Ovary (tissue), 9 donors: Measurements from ENCODE around the gene SWAP70. TPM values are rescaled to one million over a fixed set of nuclear protein-coding genes. Genes with fewer than 3 reads are reported as not detected.

Experiments
- DNase-seq, 5 donors: peaks; one replicate each; pipeline ENCODE4 v3.0.0-alpha.2; 2019 to 2020
- H3K27ac ChIP-seq, 2 donors: fragments of 200-600 bp; one replicate each; pipeline versions ENCODE4 v1.5.1 to v1.8.0; 2019 to 2022
- H3K27me3 ChIP-seq: fragments of 200-600 bp; one replicate; pipeline ENCODE4 v1.8.0; 2022
- H3K36me3 ChIP-seq: fragments of 200-600 bp; sonication (generic); one replicate; pipeline ENCODE4 v1.5.1; 2019
- H3K4me1 ChIP-seq: one replicate; pipeline ENCODE4 v1.8.1; 2013; ENCODE audit warnings: mild to moderate bottlenecking, moderate library complexity; ENCODE audit not compliant: insufficient read depth
- H3K4me3 ChIP-seq: fragments of 200-600 bp; sonication (generic); one replicate; pipeline ENCODE4 v1.5.1; 2017
- H3K9me3 ChIP-seq, 2 donors: fragments of 200-600 bp in 1 of 2; sonication (generic) in 1 of 2; one replicate each; pipeline versions ENCODE4 v1.5.1 to v1.8.1; 2013 to 2019; ENCODE audit warnings: mild to moderate bottlenecking in 1 of 2, moderate library complexity in 1 of 2
- EP300 ChIP-seq: sonication (generic); formaldehyde crosslinking; IDR thresholded peaks from one replicate; pipeline ENCODE4 v1.6.1; 2017; ENCODE audit warnings: antibody characterized with exemption
- POLR2A ChIP-seq: fragments of 450-650 bp; IDR thresholded peaks from one replicate; pipeline ENCODE4 v1.6.1; 2017; ENCODE audit warnings: antibody characterized with exemption, mild to moderate bottlenecking, moderate library complexity
- WGBS, 3 donors: extraction: QIAGEN DNeasy Blood & Tissue Kit in 1 of 3; methylation state at CpG; one replicate each; pipeline versions ENCODE4 v1.1.5 to v1.1.7; 2013 to 2017; 5-methylcytosine and 5-hydroxymethylcytosine counted together
- intact Hi-C, 4 donors: fragments of 100-400 bp; cut with DNase I; formaldehyde crosslinking; loops; one replicate each; pipeline versions ENCODE4 v1.11.0 to v1.15.1; 2022 to 2023
- polyA plus RNA-seq, 2 donors: library from polyadenylated mRNA; stranded (reverse); fragments of 200-250 nt in 1 of 2; fragments of 350-450 nt in 1 of 2; fragmentation: Illumina TruSeq in 1 of 2; extraction: RNeasy Lipid Tissue Mini Kit (QIAGEN cat#74804) in 1 of 2; gene quantifications; one replicate each; pipeline ENCODE4 v1.2.3, GENCODE V29; 2013 to 2014
- total RNA-seq, 7 donors: library from RNA; depleted of rRNA in 2 of 7; stranded (reverse); fragments of >200 nt in 2 of 7; fragmentation: NEBNext Ultra II Directional in 3 of 7; extraction: Animal tissue kit (Norgen Biotek cat#: 25700) in 3 of 7; gene quantifications; one replicate each; pipeline versions ENCODE4 v1.1.0 to v1.2.4, GENCODE V29; 2016 to 2023
- TF ChIP-seq, protein P1 (sequence below), 3 donors: fragments of 450-650 bp in 2 of 3; fragments of 200-600 bp in 1 of 3; IDR thresholded peaks; one replicate each; pipeline versions ENCODE4 v1.5.1 to v1.8.0; 2016 to 2022; ENCODE audit warnings: antibody characterized with exemption in 3 of 3, mild to moderate bottlenecking in 1 of 3
- donor health status: DM: no; HTN: no; CAD: no; lungs with moderate emphysema.
- donor health status: DM: no; HTN: no; CAD: no.
- donor health status: Bipolar disorder and iron deficiency.
- donor health status: DM: yes; HTN: yes; CAD: no.
- donor health status: DM: no; HTN: no; CAD: no.
- donor health status: DM: yes; HTN: yes; CAD: no.

SWAP70 gene
- total and polyA plus RNA-seq, 9 donors, result 14.1 to 23.7 (median 19.8) TPM

DNA sequence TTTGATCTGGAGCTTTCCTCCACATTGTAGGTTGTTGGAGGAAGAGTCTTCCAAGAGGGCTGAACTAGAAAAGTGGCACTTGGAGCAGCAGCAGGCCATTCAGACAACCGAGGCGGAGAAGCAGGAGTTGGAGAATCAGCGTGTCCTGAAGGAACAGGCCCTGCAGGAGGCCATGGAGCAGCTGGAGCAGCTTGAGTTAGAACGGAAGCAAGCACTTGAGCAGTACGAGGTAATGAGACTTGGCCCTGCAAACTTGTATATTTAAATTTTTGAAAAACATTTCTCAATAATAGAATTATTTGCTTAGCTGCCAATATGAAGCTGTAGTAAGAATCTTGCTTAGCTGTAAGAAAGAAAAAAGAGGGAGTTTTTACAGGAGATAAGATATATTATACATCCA lies 84.0 kb downstream of the SWAP70 start:
- peaks cover 2% of the 10 kb centered on the region for H3K4me1 ChIP-seq
- H3K4me3 ChIP-seq, result no peak overlapping the region
- H3K36me3 ChIP-seq, result no peaks in the 10 kb centered on the region
- no peaks in the 10 kb centered on the region for H3K27me3 ChIP-seq
- WGBS, 3 donors, result 44 to 56% (median 50%) methylated on average over 5 of the region's 5 CpGs
- TF ChIP-seq EP300, result no peak
- no peak for TF ChIP-seq POLR2A
- TF ChIP-seq, protein P1, sequence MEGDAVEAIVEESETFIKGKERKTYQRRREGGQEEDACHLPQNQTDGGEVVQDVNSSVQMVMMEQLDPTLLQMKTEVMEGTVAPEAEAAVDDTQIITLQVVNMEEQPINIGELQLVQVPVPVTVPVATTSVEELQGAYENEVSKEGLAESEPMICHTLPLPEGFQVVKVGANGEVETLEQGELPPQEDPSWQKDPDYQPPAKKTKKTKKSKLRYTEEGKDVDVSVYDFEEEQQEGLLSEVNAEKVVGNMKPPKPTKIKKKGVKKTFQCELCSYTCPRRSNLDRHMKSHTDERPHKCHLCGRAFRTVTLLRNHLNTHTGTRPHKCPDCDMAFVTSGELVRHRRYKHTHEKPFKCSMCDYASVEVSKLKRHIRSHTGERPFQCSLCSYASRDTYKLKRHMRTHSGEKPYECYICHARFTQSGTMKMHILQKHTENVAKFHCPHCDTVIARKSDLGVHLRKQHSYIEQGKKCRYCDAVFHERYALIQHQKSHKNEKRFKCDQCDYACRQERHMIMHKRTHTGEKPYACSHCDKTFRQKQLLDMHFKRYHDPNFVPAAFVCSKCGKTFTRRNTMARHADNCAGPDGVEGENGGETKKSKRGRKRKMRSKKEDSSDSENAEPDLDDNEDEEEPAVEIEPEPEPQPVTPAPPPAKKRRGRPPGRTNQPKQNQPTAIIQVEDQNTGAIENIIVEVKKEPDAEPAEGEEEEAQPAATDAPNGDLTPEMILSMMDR (IDR thresholded peaks at IDR 0.05), result no peak
- H3K9me3 ChIP-seq, result no peaks in the 10 kb centered on the region
- intact Hi-C loops, result no loop called here
- no peak for DNase-seq
- no peak overlapping the region for H3K27ac ChIP-seq

DNA sequence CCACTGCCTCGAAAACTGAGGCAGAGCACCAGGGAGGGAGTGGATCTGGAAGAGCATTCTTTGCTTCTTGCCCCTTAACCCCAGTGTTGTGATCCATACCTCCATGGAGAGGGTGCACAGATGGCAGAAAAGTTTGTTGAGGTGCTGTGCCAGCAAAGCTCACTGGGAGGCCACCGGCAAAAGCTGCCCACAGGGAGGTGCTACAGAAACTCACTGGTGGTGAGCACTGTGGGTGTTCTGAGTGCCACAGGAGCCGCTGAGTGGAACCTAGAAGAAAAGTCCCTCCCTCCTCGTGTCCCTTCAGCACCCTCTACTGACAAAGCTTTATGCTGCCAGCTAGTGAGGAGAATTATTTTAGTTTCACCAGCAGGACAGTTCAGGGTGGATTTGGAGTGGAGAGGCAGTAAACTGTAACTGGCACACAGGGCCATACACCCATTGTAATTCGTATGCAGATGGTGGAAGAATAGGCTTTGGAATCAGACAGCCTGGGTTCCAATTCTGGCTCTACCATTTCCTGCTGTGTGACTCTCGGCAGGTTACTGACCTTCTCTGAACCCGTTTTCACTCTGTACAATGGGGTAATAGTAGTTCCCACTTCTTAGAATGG lies 84.6 kb downstream of the SWAP70 start:
- DNase-seq, result no peak
- Histone ChIP-seq H3K27me3 (no peaks in the 10 kb centered on the region), H3K36me3 (no peaks in the 10 kb centered on the region), H3K4me3 (no peak overlapping the region), H3K4me1 (peaks cover 2% of the 10 kb centered on the region), H3K9me3 (no peaks in the 10 kb centered on the region), H3K27ac (no peak overlapping the region)
- intact Hi-C loops, result no loop called here
- TF ChIP-seq POLR2A, result no peak
- TF ChIP-seq, protein P1 (IDR thresholded peaks at IDR 0.05), result peak in 2 of 3 donors; percentile 17 to 32
- 49 to 50% (median 50%) methylated on average over 7 of the region's 7 CpGs for WGBS, 3 donors

DNA sequence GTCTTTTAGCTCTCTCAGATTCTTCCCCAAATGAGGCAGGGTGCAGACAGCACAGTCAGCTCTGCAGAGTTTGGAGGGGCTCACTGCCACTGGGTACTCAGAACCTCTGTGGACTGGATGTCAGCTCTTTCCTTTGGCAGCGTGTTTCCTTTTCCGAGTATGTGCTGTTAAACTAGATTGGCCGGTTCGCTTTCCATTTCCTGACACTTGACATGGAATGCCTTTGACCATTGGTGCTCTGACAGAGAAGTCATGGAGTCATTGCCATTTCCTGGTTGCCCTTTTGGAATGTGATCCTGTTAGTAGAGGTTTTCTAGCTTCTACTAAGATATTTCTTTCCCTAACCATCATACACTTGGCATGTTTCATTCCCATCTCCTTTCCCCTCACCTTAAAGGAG lies 86.7 kb downstream of the SWAP70 start:
- no peaks in the 10 kb centered on the region for H3K27me3 ChIP-seq
- peaks cover 2% of the 10 kb centered on the region for H3K4me1 ChIP-seq
- no peaks in the 10 kb centered on the region for H3K36me3 ChIP-seq
- intact Hi-C loops, result loop anchor here in 3 of 4 donors (10.0 kb wide), 3 partner anchors 136 to 984 kb away; no protein-coding TSS in a partner anchor
- DNase-seq, result no peak
- 79 to 83% (median 79%) methylated on average over 4 of the region's 4 CpGs for WGBS, 3 donors
- H3K4me3 ChIP-seq, result no peak overlapping the region
- H3K27ac ChIP-seq, result no peak overlapping the region
- TF ChIP-seq EP300, result no peak
- TF ChIP-seq POLR2A, result no peak
- TF ChIP-seq, protein P1 (IDR thresholded peaks at IDR 0.05), result no peak
- H3K9me3 ChIP-seq, result no peaks in the 10 kb centered on the region

DNA sequence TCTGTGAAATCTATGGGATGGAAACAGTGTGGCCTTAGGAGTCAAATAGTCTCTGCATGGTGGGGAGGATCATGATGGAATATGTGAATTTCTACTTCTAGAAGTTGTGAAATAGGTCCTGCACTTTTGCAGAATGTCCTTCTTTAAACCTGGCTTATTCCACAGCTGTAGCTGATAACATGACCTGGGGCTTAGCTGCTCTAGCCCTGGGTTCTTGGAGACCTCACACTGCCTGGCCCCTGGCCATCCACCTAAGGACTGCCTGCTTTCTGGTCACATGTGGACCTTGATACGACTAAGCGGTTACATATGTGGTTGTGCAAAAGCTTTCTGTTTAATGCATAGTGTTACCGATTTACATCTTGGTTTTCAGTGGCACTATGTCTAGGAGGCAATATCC lies 88.2 kb downstream of the SWAP70 start:
- 74 to 81% (median 76%) methylated on average over 3 of the region's 3 CpGs for WGBS, 3 donors
- H3K27me3 ChIP-seq, result no peaks in the 10 kb centered on the region
- peaks cover 2% of the 10 kb centered on the region for H3K4me1 ChIP-seq
- H3K27ac ChIP-seq, result no peak overlapping the region
- intact Hi-C loops, result loop anchor here in 3 of 4 donors (10.0 kb wide), 3 partner anchors 137 to 983 kb away; no protein-coding TSS in a partner anchor
- TF ChIP-seq POLR2A (no peak), EP300 (no peak)
- TF ChIP-seq, protein P1 (IDR thresholded peaks at IDR 0.05), result no peak
- H3K4me3 ChIP-seq, result no peak overlapping the region
- no peaks in the 10 kb centered on the region for H3K9me3 ChIP-seq
- H3K36me3 ChIP-seq, result no peaks in the 10 kb centered on the region
- peak in 1 of 5 donors; percentile 49 for DNase-seq
